ENCODE data around the gene PARP12. TPM values are rescaled to one million over a fixed set of nuclear protein-coding genes. Genes with fewer than 3 reads are reported as not detected.

Gene PARP12
- total and polyA plus RNA-seq, 12 donors, result 6.7 to 48.3 (median 13.1) TPM

- ATAC-seq (no peak), DNase-seq (no peak)
- H3K36me3 ChIP-seq, result peaks cover 0 to 28% (median 6%) of the 10 kb centered on the region in 9 donors
- H3K9me3 ChIP-seq, result no peaks in the 10 kb centered on the region
- intact Hi-C loops (cut with DNase I), result no loop called here
- TF ChIP-seq, protein P1, sequence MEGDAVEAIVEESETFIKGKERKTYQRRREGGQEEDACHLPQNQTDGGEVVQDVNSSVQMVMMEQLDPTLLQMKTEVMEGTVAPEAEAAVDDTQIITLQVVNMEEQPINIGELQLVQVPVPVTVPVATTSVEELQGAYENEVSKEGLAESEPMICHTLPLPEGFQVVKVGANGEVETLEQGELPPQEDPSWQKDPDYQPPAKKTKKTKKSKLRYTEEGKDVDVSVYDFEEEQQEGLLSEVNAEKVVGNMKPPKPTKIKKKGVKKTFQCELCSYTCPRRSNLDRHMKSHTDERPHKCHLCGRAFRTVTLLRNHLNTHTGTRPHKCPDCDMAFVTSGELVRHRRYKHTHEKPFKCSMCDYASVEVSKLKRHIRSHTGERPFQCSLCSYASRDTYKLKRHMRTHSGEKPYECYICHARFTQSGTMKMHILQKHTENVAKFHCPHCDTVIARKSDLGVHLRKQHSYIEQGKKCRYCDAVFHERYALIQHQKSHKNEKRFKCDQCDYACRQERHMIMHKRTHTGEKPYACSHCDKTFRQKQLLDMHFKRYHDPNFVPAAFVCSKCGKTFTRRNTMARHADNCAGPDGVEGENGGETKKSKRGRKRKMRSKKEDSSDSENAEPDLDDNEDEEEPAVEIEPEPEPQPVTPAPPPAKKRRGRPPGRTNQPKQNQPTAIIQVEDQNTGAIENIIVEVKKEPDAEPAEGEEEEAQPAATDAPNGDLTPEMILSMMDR (IDR thresholded peaks at IDR 0.05), result no peak
- H3K27ac ChIP-seq, result peak overlapping the region in 9 of 10 donors; percentile 87 to 96 (median 93)
- H3K4me3 ChIP-seq, result peak overlapping the region in 3 of 10 donors; percentile 62 to 85 (median 67)
- H3K4me1 ChIP-seq, result peaks cover 10 to 61% (median 35%) of the 10 kb centered on the region in 9 donors
- H3K27me3 ChIP-seq, result no peaks in the 10 kb centered on the region
- WGBS, 2 donors, result 84 to 85% methylated on average over 3 of the region's 3 CpGs
Measured at GRCh38 chr7:140060243-140060630, 2.5 kb downstream of the PARP12 start.

GRCh38 chr7:140059273-140060242, 3.2 kb downstream of the PARP12 start:
- peak in 7 of 8 donors; percentile 14 to 79 (median 57) for ATAC-seq
- no peaks in the 10 kb centered on the region for H3K27me3 ChIP-seq

DNA sequence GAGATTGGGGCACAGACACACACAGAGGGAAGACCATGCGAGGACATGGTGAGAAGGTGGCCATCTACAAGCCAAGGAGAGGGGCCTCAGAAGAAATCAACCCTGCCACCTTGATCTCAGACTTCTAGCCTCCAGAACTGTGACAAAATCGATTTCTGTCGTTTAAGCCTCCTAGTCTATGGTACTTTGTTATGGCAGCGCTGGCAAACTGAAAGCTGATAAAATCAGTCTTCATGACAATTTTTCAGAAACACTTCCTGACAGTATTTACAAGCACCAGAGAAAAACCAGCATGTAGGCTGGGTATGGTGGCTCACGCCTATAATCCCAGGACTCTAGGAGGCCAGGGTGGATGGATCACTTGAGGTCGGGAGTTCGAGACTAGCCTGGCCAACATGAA, 4.2 kb downstream of the PARP12 start:
- H3K9me3 ChIP-seq, result no peaks in the 10 kb centered on the region
- TF ChIP-seq, protein P1 (IDR thresholded peaks at IDR 0.05), result no peak
- DNase-seq, result no peak
- intact Hi-C loops (cut with DNase I), result no loop called here
- H3K4me1 ChIP-seq, result peaks cover 10 to 78% (median 36%) of the 10 kb centered on the region in 9 donors
- 81 to 85% methylated on average over 7 of the region's 7 CpGs for WGBS, 2 donors
- H3K4me3 ChIP-seq, result no peak overlapping the region
- peak overlapping the region in 1 of 10 donors; percentile 95 for H3K27ac ChIP-seq
- H3K36me3 ChIP-seq, result peaks cover 0 to 45% (median 6%) of the 10 kb centered on the region in 9 donors
- no peaks in the 10 kb centered on the region for H3K27me3 ChIP-seq
- ATAC-seq, result no peak

More at GRCh38 chr7:140059273-140060242, 3.2 kb downstream of the PARP12 start:
- Histone ChIP-seq H3K4me3 (peak overlapping the region in 2 of 10 donors; percentile 11 to 14), H3K4me1 (peaks cover 10 to 68% (median 35%) of the 10 kb centered on the region in 9 donors), H3K36me3 (peaks cover 0 to 35% (median 6%) of the 10 kb centered on the region in 9 donors), H3K9me3 (no peaks in the 10 kb centered on the region), H3K27ac (peak overlapping the region in 9 of 10 donors; percentile 64 to 96 (median 90))
- intact Hi-C loops (cut with DNase I), result no loop called here
- WGBS, 2 donors, result 48 to 54% methylated on average over 12 of the region's 12 CpGs
- DNase-seq, result peak; percentile 41 to 81
- TF ChIP-seq, protein P1 (IDR thresholded peaks at IDR 0.05), result no peak

DNA sequence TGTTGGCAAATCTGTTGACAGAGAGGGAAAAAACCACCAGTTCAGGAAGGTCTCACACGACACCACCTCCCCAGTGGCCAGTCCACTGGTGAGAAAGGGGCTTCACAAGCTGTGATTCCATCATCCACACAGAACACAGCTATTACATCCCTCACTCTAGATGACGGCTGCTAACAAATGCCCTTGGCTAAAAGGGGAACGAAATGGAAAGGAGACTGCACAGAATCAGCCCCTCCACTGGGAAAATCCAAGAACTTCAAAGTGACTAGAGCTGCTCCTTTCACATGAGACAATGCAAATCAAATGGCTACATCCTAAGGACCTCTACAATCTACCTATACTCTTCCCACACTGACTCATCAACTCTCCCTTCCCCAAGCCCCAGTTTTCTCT, 5.6 kb downstream of the PARP12 start:
- peaks cover 0 to 57% (median 11%) of the 10 kb centered on the region in 9 donors for H3K36me3 ChIP-seq
- peak overlapping the region in 1 of 10 donors; percentile 57 for H3K27ac ChIP-seq
- WGBS, 2 donors, result 92 to 97% methylated on average over 3 of the region's 3 CpGs
- H3K4me3 ChIP-seq, result no peak overlapping the region
- ATAC-seq, result no peak
- peaks cover 10 to 78% (median 36%) of the 10 kb centered on the region in 9 donors for H3K4me1 ChIP-seq
- no peaks in the 10 kb centered on the region for H3K9me3 ChIP-seq
- no peaks in the 10 kb centered on the region for H3K27me3 ChIP-seq
- TF ChIP-seq, protein P1 (IDR thresholded peaks at IDR 0.05), result no peak
- no peak for DNase-seq
- intact Hi-C loops (cut with DNase I), result no loop called here

Data from heart right ventricle (tissue), 16 donors.